Stimulated activated naive CD8-positive, alpha-beta T cell treated with anti-CD3 and anti-CD28 coated beads, Interleukin-15, Interleukin-2, amounts not matched to agents 100 ng/mL and 50 ng/mL, for 24 hours (primary cell): Measurements from ENCODE around the gene ADRA2A.

Experiments
- H3K27ac Mint-ChIP-seq: one replicate; pipeline ENCODE4 v1.8.0; 2021; ENCODE audit warnings: mild to moderate bottlenecking, mixed read lengths
- H3K27me3 Mint-ChIP-seq: one replicate; pipeline ENCODE4 v1.8.0; 2021; ENCODE audit warnings: mixed read lengths
- H3K36me3 Mint-ChIP-seq: one replicate; pipeline ENCODE4 v1.8.0; 2021; ENCODE audit warnings: low read depth, mixed read lengths
- H3K4me1 Mint-ChIP-seq: one replicate; pipeline ENCODE4 v1.8.0; 2021; ENCODE audit warnings: low read depth, mixed read lengths
- H3K4me3 Mint-ChIP-seq: one replicate; pipeline ENCODE4 v1.8.0; 2021; ENCODE audit warnings: mild to moderate bottlenecking, mixed read lengths
- H3K9me3 Mint-ChIP-seq: one replicate; pipeline ENCODE4 v1.8.0; 2021; ENCODE audit warnings: mixed read lengths

The ADRA2A gene

GRCh38 chr10:111076682-111077478 lies at the start of gene ADRA2A:
Gene ADRA2A (plus strand): TSS chr10:111077029. CDS start chr10:111077997, 968 bp downstream.
- Mint-ChIP-seq H3K27ac (no peak within 1 kb of the TSS), H3K36me3 (peaks cover 8% of the 10 kb centered on the region), H3K4me1 (peaks cover 7% of the 10 kb centered on the region), H3K27me3 (peaks cover 69% of the 10 kb centered on the region), H3K4me3 (peak within 1 kb of the TSS; percentile 76), H3K9me3 (no peaks in the 10 kb centered on the region)

- peaks cover 24% of the 10 kb centered on the region for H3K9me3 Mint-ChIP-seq
These were observed 46.6 kb upstream of the ADRA2A start for GRCh38 chr10:111030042-111030750.

GRCh38 chr10:111034598-111035310 lies 42.1 kb upstream of the ADRA2A start:
- Mint-ChIP-seq H3K4me1 (peaks cover 8% of the 10 kb centered on the region), H3K9me3 (peaks cover 21% of the 10 kb centered on the region), H3K27me3 (peaks cover 3% of the 10 kb centered on the region), H3K4me3 (no peak overlapping the region), H3K27ac (no peak overlapping the region), H3K36me3 (peaks cover 34% of the 10 kb centered on the region)

More at GRCh38 chr10:111030042-111030750, 46.6 kb upstream of the ADRA2A start:
- no peak overlapping the region for H3K4me3 Mint-ChIP-seq
- no peak overlapping the region for H3K27ac Mint-ChIP-seq
- peaks cover 47% of the 10 kb centered on the region for H3K36me3 Mint-ChIP-seq
- no peaks in the 10 kb centered on the region for H3K27me3 Mint-ChIP-seq
- peaks cover 8% of the 10 kb centered on the region for H3K4me1 Mint-ChIP-seq

GRCh38 chr10:111035542-111035941 lies 41.3 kb upstream of the ADRA2A start:
- Mint-ChIP-seq H3K4me3 (no peak overlapping the region), H3K36me3 (peaks cover 32% of the 10 kb centered on the region), H3K9me3 (peaks cover 22% of the 10 kb centered on the region), H3K27me3 (peaks cover 4% of the 10 kb centered on the region), H3K27ac (no peak overlapping the region), H3K4me1 (peaks cover 2% of the 10 kb centered on the region)

GRCh38 chr10:111037858-111038257 lies 39.0 kb upstream of the ADRA2A start:
- Mint-ChIP-seq H3K4me1 (no peaks in the 10 kb centered on the region), H3K9me3 (peaks cover 22% of the 10 kb centered on the region)

GRCh38 chr10:111039522-111039921 lies 37.3 kb upstream of the ADRA2A start:
- H3K27ac Mint-ChIP-seq: no peak overlapping the region
- H3K9me3 Mint-ChIP-seq: peaks cover 16% of the 10 kb centered on the region
- H3K27me3 Mint-ChIP-seq: peaks cover 15% of the 10 kb centered on the region
- peaks cover 13% of the 10 kb centered on the region for H3K36me3 Mint-ChIP-seq
- no peak overlapping the region for H3K4me3 Mint-ChIP-seq
- H3K4me1 Mint-ChIP-seq: no peaks in the 10 kb centered on the region

More at GRCh38 chr10:111037858-111038257, 39.0 kb upstream of the ADRA2A start:
- Mint-ChIP-seq H3K27me3 (peaks cover 15% of the 10 kb centered on the region), H3K27ac (no peak overlapping the region), H3K4me3 (no peak overlapping the region), H3K36me3 (peaks cover 22% of the 10 kb centered on the region)

- peaks cover 5% of the 10 kb centered on the region for H3K9me3 Mint-ChIP-seq
- H3K36me3 Mint-ChIP-seq: no peaks in the 10 kb centered on the region
- H3K27me3 Mint-ChIP-seq: peaks cover 29% of the 10 kb centered on the region
- no peaks in the 10 kb centered on the region for H3K4me1 Mint-ChIP-seq
- H3K4me3 Mint-ChIP-seq: no peak overlapping the region
- no peak overlapping the region for H3K27ac Mint-ChIP-seq
These were observed 19.8 kb upstream of the ADRA2A start for GRCh38 chr10:111057006-111057405.

GRCh38 chr10:111063471-111063870 lies 13.4 kb upstream of the ADRA2A start:
- Mint-ChIP-seq H3K36me3 (no peaks in the 10 kb centered on the region), H3K9me3 (peaks cover 5% of the 10 kb centered on the region), H3K27ac (no peak overlapping the region), H3K27me3 (peaks cover 65% of the 10 kb centered on the region), H3K4me1 (no peaks in the 10 kb centered on the region), H3K4me3 (no peak overlapping the region)

- Mint-ChIP-seq H3K9me3 (no peaks in the 10 kb centered on the region), H3K4me3 (no peak overlapping the region), H3K4me1 (peaks cover 4% of the 10 kb centered on the region), H3K27me3 (peaks cover 58% of the 10 kb centered on the region), H3K36me3 (no peaks in the 10 kb centered on the region), H3K27ac (no peak overlapping the region)
These were observed 4.6 kb upstream of the ADRA2A start for GRCh38 chr10:111072232-111072631.

GRCh38 chr10:111075577-111076185 lies 1.1 kb upstream of the ADRA2A start:
- Mint-ChIP-seq H3K4me3 (peak overlapping the region; percentile 76), H3K4me1 (peaks cover 7% of the 10 kb centered on the region), H3K27me3 (peaks cover 74% of the 10 kb centered on the region), H3K36me3 (peaks cover 8% of the 10 kb centered on the region), H3K9me3 (no peaks in the 10 kb centered on the region), H3K27ac (no peak overlapping the region)

- Mint-ChIP-seq H3K27me3 (peaks cover 72% of the 10 kb centered on the region), H3K4me1 (peaks cover 7% of the 10 kb centered on the region), H3K36me3 (peaks cover 8% of the 10 kb centered on the region), H3K9me3 (no peaks in the 10 kb centered on the region), H3K4me3 (peak overlapping the region; percentile 76), H3K27ac (no peak overlapping the region)
These were observed 593 bp upstream of the ADRA2A start for GRCh38 chr10:111076191-111076681.

- no peak overlapping the region for H3K27ac Mint-ChIP-seq
- H3K36me3 Mint-ChIP-seq: peaks cover 8% of the 10 kb centered on the region
- H3K4me3 Mint-ChIP-seq: peak overlapping the region; percentile 76
- peaks cover 7% of the 10 kb centered on the region for H3K4me1 Mint-ChIP-seq
- H3K9me3 Mint-ChIP-seq: no peaks in the 10 kb centered on the region
- peaks cover 64% of the 10 kb centered on the region for H3K27me3 Mint-ChIP-seq
These were observed 603 bp downstream of the ADRA2A start for GRCh38 chr10:111077479-111077784.

- Mint-ChIP-seq H3K27me3 (peaks cover 61% of the 10 kb centered on the region), H3K9me3 (no peaks in the 10 kb centered on the region), H3K36me3 (peaks cover 8% of the 10 kb centered on the region), H3K4me1 (peaks cover 7% of the 10 kb centered on the region), H3K27ac (no peak overlapping the region), H3K4me3 (peak overlapping the region; percentile 76)
These were observed 1.1 kb downstream of the ADRA2A start for GRCh38 chr10:111077785-111078504.
